Left ventricle myocardium inferior (tissue), 1 donor: ENCODE data around the gene CRY1. TPM values are rescaled to one million over a fixed set of nuclear protein-coding genes. Genes with fewer than 3 reads are reported as not detected.

Experiments
- DNase-seq: peaks from one replicate; pipeline ENCODE4 v3.0.0-alpha.2; 2020
- H3K27ac ChIP-seq: fragments of 200-600 bp; replicated peaks from 2 replicates; pipeline ENCODE4 v1.8.0; 2021
- H3K27me3 ChIP-seq: fragments of 200-600 bp; 2 replicates; pipeline ENCODE4 v1.8.0; 2021; ENCODE audit warnings: low read depth
- H3K36me3 ChIP-seq: fragments of 200-600 bp; 2 replicates; pipeline ENCODE4 v1.8.0; 2021
- H3K4me1 ChIP-seq: fragments of 200-600 bp; 2 replicates; pipeline ENCODE4 v1.8.0; 2021
- H3K4me3 ChIP-seq: fragments of 200-600 bp; 2 replicates; pipeline ENCODE4 v1.8.0; 2021; ENCODE audit warnings: mild to moderate bottlenecking, moderate library complexity
- H3K9me3 ChIP-seq: fragments of 200-600 bp; replicated peaks from 2 replicates; pipeline ENCODE4 v1.8.0; 2021
- CTCF ChIP-seq: fragments of 200-600 bp; IDR thresholded peaks from 2 replicates; pipeline ENCODE4 v1.8.0; 2021; ENCODE audit warnings: antibody characterized with exemption, mild to moderate bottlenecking, borderline replicate concordance
- intact Hi-C: fragments of 100-400 bp; cut with micrococcal nuclease; formaldehyde crosslinking; loops from one replicate; pipeline ENCODE4 v1.11.0; 2022
- total RNA-seq: library from RNA; stranded (reverse); fragmentation: NEBNext Ultra II Directional; extraction: Animal tissue kit (Norgen Biotek cat#: 25700); gene quantifications from one replicate; pipeline ENCODE4 v1.2.1, GENCODE V29; 2021
- donor health status: DM: no; HTN: yes; CAD: no; lungs with severe emphysema.

CRY1 gene
- total RNA-seq, 1 donor from 2014 or later = 10.0 TPM

- Histone ChIP-seq H3K9me3 (no peaks in the 10 kb centered on the region), H3K36me3 (peaks cover 11% of the 10 kb centered on the region), H3K4me1 (peaks cover 59% of the 10 kb centered on the region), H3K27ac (no peak overlapping the region), H3K27me3 (no peaks in the 10 kb centered on the region), H3K4me3 (peak overlapping the region; percentile 83)
- DNase-seq = no peak
- intact Hi-C loops = no loop called here
- TF ChIP-seq CTCF = no peak
Observed at GRCh38 chr12:106985479-106985878, 107.9 kb downstream of the CRY1 start.

GRCh38 chr12:106984588-106985137 is 108.7 kb downstream of the CRY1 start:
- no peak for DNase-seq
- no peaks in the 10 kb centered on the region for H3K27me3 ChIP-seq
- intact Hi-C loops = no loop called here
- TF ChIP-seq CTCF = no peak
- no peak overlapping the region for H3K4me3 ChIP-seq
- H3K4me1 ChIP-seq = peaks cover 67% of the 10 kb centered on the region
- H3K36me3 ChIP-seq = peaks cover 11% of the 10 kb centered on the region
- no peak overlapping the region for H3K27ac ChIP-seq
- H3K9me3 ChIP-seq = no peaks in the 10 kb centered on the region

GRCh38 chr12:106982229-106982628 is 111.1 kb downstream of the CRY1 start:
- no peaks in the 10 kb centered on the region for H3K9me3 ChIP-seq
- H3K4me1 ChIP-seq = peaks cover 84% of the 10 kb centered on the region
- DNase-seq = no peak
- no peak overlapping the region for H3K4me3 ChIP-seq
- TF ChIP-seq CTCF = no peak
- H3K27me3 ChIP-seq = no peaks in the 10 kb centered on the region
- no peak overlapping the region for H3K27ac ChIP-seq
- H3K36me3 ChIP-seq = peaks cover 11% of the 10 kb centered on the region
- intact Hi-C loops = no loop called here

GRCh38 chr12:106981788-106982187 is 111.6 kb downstream of the CRY1 start:
- H3K9me3 ChIP-seq = no peaks in the 10 kb centered on the region
- intact Hi-C loops = no loop called here
- H3K27me3 ChIP-seq = no peaks in the 10 kb centered on the region
- TF ChIP-seq CTCF = no peak
- no peak for DNase-seq
- peaks cover 87% of the 10 kb centered on the region for H3K4me1 ChIP-seq
- H3K27ac ChIP-seq = no peak overlapping the region
- H3K4me3 ChIP-seq = no peak overlapping the region
- peaks cover 11% of the 10 kb centered on the region for H3K36me3 ChIP-seq

GRCh38 chr12:106980944-106981343 is 112.4 kb downstream of the CRY1 start:
- Histone ChIP-seq H3K36me3 (peaks cover 11% of the 10 kb centered on the region), H3K4me3 (no peak overlapping the region), H3K27ac (peak overlapping the region; percentile 12), H3K9me3 (no peaks in the 10 kb centered on the region), H3K4me1 (peaks cover 87% of the 10 kb centered on the region), H3K27me3 (no peaks in the 10 kb centered on the region)
- TF ChIP-seq CTCF = no peak
- intact Hi-C loops = no loop called here
- no peak for DNase-seq
